GM12892 (cell line): Measurements from ENCODE around the gene GPNMB.

Experiments used
- POLR2A ChIP-seq: IDR thresholded peaks from 2 replicates; pipeline ENCODE4 v1.6.1; 2011; ENCODE audit warnings: low read depth, low read length, control low read depth
- POLR2AphosphoS5 ChIP-seq: IDR thresholded peaks from 2 replicates; pipeline ENCODE4 v1.6.1; 2011; ENCODE audit warnings: low read depth, low read length, control low read depth
- TAF1 ChIP-seq: IDR thresholded peaks from 2 replicates; pipeline ENCODE4 v1.6.1; 2011; ENCODE audit warnings: low read depth, mild to moderate bottlenecking, control low read depth, low read length, borderline replicate concordance

GRCh38 chr7:23242321-23242720, 4.3 kb upstream of the GPNMB start:
- no peak for TF ChIP-seq POLR2AphosphoS5
- TF ChIP-seq POLR2A = no peak
- no peak for TF ChIP-seq TAF1
